ENCODE measurements around the gene TNFRSF13B. TPM values are rescaled to one million over a fixed set of nuclear protein-coding genes. Genes with fewer than 3 reads are reported as not detected.
"Not testable (repeated sequence)": the region's sequence is repeated elsewhere in the genome, so short reads cannot be mapped to it uniquely, and the experiment has no call there.

Gene TNFRSF13B
- total RNA-seq, 2 experiments from 2014 or later: 7.5 to 19.3 TPM

- DNase-seq (ENCODE audit: low spot score); H3K27ac ChIP-seq (ENCODE audit: low read depth, low read length, poor library complexity, severe bottlenecking); BruUV-seq (replicated peaks); H3K9me2 ChIP-seq (ENCODE audit: insufficient read depth, low read length); H3K4me3 ChIP-seq (ENCODE audit: low read depth, low read length, poor library complexity, severe bottlenecking); H4K20me1 ChIP-seq (ENCODE audit: insufficient read depth, low read length); H2AFZ ChIP-seq (ENCODE audit: low read length); CTCF ChIA-PET (ENCODE audit: unreplicated experiment); intact Hi-C loops (cut with micrococcal nuclease; ENCODE audit: unreplicated experiment); POLR2A ChIA-PET: not testable (repeated sequence)
- Histone ChIP-seq H3K36me3 (ENCODE audit: insufficient read depth, low read length) (peaks cover 47% of the 10 kb centered on the region), H3K79me2 (ENCODE audit: insufficient read depth, low read depth, low read length) (peaks cover 27% of the 10 kb centered on the region; the same call in 1 of the 2 replicates), H3K9me3 (ENCODE audit: low read length) (peaks cover 33% of the 10 kb centered on the region; the same call in 1 of the 2 replicates), H3K4me2 (ENCODE audit: low read length) (peak overlapping the region; percentile 18; the same call in 1 of the 2 replicates), H3K4me1 (ENCODE audit: insufficient read depth, low read length, poor library complexity, severe bottlenecking) (peaks cover 31% of the 10 kb centered on the region)
Observed at GRCh38 chr17:16955011-16955410, 16.9 kb downstream of the TNFRSF13B start.

- Histone ChIP-seq H3K4me3 (ENCODE audit: low read depth, low read length, poor library complexity, severe bottlenecking) (no peak overlapping the region), H4K20me1 (ENCODE audit: insufficient read depth, low read length) (no peaks in the 10 kb centered on the region), H3K4me2 (ENCODE audit: low read length) (peak overlapping the region; percentile 18; the same call in 1 of the 2 replicates), H3K79me2 (ENCODE audit: insufficient read depth, low read depth, low read length) (peaks cover 23% of the 10 kb centered on the region; the same call in 1 of the 2 replicates), H3K27ac (ENCODE audit: low read depth, low read length, poor library complexity, severe bottlenecking) (no peak overlapping the region), H3K9me2 (ENCODE audit: insufficient read depth, low read length) (no peaks in the 10 kb centered on the region), H3K36me3 (ENCODE audit: insufficient read depth, low read length) (peaks cover 44% of the 10 kb centered on the region), H2AFZ (ENCODE audit: low read length) (peak overlapping the region; percentile 22; the same call in 1 of the 2 replicates), H3K4me1 (ENCODE audit: insufficient read depth, low read length, poor library complexity, severe bottlenecking) (peaks cover 31% of the 10 kb centered on the region), H3K9me3 (ENCODE audit: low read length) (peaks cover 28% of the 10 kb centered on the region; the same call in 1 of the 2 replicates)
- DNase-seq (ENCODE audit: low spot score): no peak
- TF ChIP-seq, protein P1, sequence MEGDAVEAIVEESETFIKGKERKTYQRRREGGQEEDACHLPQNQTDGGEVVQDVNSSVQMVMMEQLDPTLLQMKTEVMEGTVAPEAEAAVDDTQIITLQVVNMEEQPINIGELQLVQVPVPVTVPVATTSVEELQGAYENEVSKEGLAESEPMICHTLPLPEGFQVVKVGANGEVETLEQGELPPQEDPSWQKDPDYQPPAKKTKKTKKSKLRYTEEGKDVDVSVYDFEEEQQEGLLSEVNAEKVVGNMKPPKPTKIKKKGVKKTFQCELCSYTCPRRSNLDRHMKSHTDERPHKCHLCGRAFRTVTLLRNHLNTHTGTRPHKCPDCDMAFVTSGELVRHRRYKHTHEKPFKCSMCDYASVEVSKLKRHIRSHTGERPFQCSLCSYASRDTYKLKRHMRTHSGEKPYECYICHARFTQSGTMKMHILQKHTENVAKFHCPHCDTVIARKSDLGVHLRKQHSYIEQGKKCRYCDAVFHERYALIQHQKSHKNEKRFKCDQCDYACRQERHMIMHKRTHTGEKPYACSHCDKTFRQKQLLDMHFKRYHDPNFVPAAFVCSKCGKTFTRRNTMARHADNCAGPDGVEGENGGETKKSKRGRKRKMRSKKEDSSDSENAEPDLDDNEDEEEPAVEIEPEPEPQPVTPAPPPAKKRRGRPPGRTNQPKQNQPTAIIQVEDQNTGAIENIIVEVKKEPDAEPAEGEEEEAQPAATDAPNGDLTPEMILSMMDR (conservative IDR thresholded peaks at IDR 0.05; ENCODE audit: low read length): no peak
- no peak for TF ChIP-seq EZH2phosphoT487 (IDR thresholded peaks at IDR 0.05; ENCODE audit: borderline replicate concordance, low read depth, low read length)
- BruUV-seq (replicated peaks): no TSS peak
- CTCF ChIA-PET (ENCODE audit: unreplicated experiment): no interaction called here
- POLR2A ChIA-PET: no interaction called here
- intact Hi-C loops (cut with micrococcal nuclease; ENCODE audit: unreplicated experiment): no loop called here
Observed at GRCh38 chr17:16954521-16954920, 17.4 kb downstream of the TNFRSF13B start.

DNA sequence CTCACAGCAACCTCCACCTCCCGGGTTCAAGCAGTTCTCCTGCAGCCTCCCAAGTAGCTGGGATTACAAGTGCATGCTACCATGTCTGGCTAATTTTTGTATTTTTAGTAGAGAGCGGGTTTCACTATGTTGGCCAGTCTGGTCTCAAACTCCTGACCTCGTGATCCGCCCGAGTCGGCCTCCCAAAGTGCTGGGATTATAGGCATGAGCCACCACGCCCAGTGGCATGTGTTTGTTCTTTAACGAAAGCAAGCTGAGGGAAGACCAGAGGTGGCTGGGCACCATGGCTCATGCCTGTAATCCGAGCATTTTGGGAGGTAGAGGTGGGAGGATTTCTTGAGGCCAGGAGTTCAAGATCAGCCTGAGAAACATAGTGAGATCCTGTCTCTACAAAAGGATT is 18.1 kb downstream of the TNFRSF13B start:
- peaks cover 32% of the 10 kb centered on the region for H3K4me1 ChIP-seq (ENCODE audit: insufficient read depth, low read length, poor library complexity, severe bottlenecking)
- no TSS peak for BruUV-seq (replicated peaks)
- no peaks in the 10 kb centered on the region for H3K9me2 ChIP-seq (ENCODE audit: insufficient read depth, low read length)
- peaks cover 50% of the 10 kb centered on the region for H3K36me3 ChIP-seq (ENCODE audit: insufficient read depth, low read length)
- ChIA-PET CTCF (ENCODE audit: unreplicated experiment) (interaction anchor here (0.6 kb wide), 1 partner anchor 551 kb away, joined by 4 read pairs; no protein-coding TSS in a partner anchor), POLR2A (interaction anchor here (1.8 kb wide), 1 partner anchor 13 kb away, joined by 5 read pairs; no protein-coding TSS in a partner anchor)
- H3K79me2 ChIP-seq (ENCODE audit: insufficient read depth, low read depth, low read length): peaks cover 16% of the 10 kb centered on the region; the same call in 1 of the 2 replicates
- intact Hi-C loops (cut with micrococcal nuclease; ENCODE audit: unreplicated experiment): no loop called here
- no peak overlapping the region for H3K4me3 ChIP-seq (ENCODE audit: low read depth, low read length, poor library complexity, severe bottlenecking)
- no peak for DNase-seq (ENCODE audit: low spot score)
- peaks cover 34% of the 10 kb centered on the region; the same call in 1 of the 2 replicates for H3K9me3 ChIP-seq (ENCODE audit: low read length)
- H3K27ac ChIP-seq (ENCODE audit: low read depth, low read length, poor library complexity, severe bottlenecking): no peak overlapping the region
- TF ChIP-seq, protein P1 (conservative IDR thresholded peaks at IDR 0.05; ENCODE audit: low read length): no peak
- no peak for TF ChIP-seq EZH2phosphoT487 (IDR thresholded peaks at IDR 0.05; ENCODE audit: borderline replicate concordance, low read depth, low read length)
- 0 out of 2 replicates have a peak overlapping the region, but pooled peaks have one; percentile 22 for H2AFZ ChIP-seq (ENCODE audit: low read length)
- no peaks in the 10 kb centered on the region for H4K20me1 ChIP-seq (ENCODE audit: insufficient read depth, low read length)
- peak overlapping the region; percentile 18; the same call in 1 of the 2 replicates for H3K4me2 ChIP-seq (ENCODE audit: low read length)

Measured in OCI-LY7 (cell line).